Stimulated activated CD4-positive, alpha-beta T cell treated with anti-CD3 and anti-CD28 coated beads, Interleukin-1b, Interleukin-23, amount 100 ng/mL, for 1 hour (primary cell): ENCODE measurements around the gene ALX4.

Experiments
- DNase-seq, 2 donors: peaks; one replicate each; pipeline ENCODE4 v3.0.0-alpha.2; 2020; ENCODE audit warnings: low read depth in 2 of 2

ALX4 gene

GRCh38 chr11:44244639-44245310 lies 65.2 kb downstream of the ALX4 start:
- DNase-seq: no peak

- DNase-seq: no peak
Measured at GRCh38 chr11:44243595-44244343, 66.2 kb downstream of the ALX4 start.

GRCh38 chr11:44243086-44243485 lies 66.9 kb downstream of the ALX4 start:
- DNase-seq: no peak

GRCh38 chr11:44241851-44242250 lies 68.1 kb downstream of the ALX4 start:
- DNase-seq: no peak

- DNase-seq: no peak
Measured at GRCh38 chr11:44237156-44237555, 72.8 kb downstream of the ALX4 start.

GRCh38 chr11:44236296-44236695 lies 73.6 kb downstream of the ALX4 start:
- no peak for DNase-seq

GRCh38 chr11:44235765-44236201 lies 74.2 kb downstream of the ALX4 start:
- no peak for DNase-seq

GRCh38 chr11:44229624-44230023 lies 80.3 kb downstream of the ALX4 start:
- no peak for DNase-seq

- DNase-seq: no peak
Measured at GRCh38 chr11:44229098-44229497, 80.8 kb downstream of the ALX4 start.

GRCh38 chr11:44228379-44228778 lies 81.6 kb downstream of the ALX4 start:
- DNase-seq: no peak

- no peak for DNase-seq
Measured at GRCh38 chr11:44226945-44227344, 83.0 kb downstream of the ALX4 start.

- no peak for DNase-seq
Measured at GRCh38 chr11:44226490-44226889, 83.4 kb downstream of the ALX4 start.

- DNase-seq: no peak
Measured at GRCh38 chr11:44224867-44225501, 85.0 kb downstream of the ALX4 start.

GRCh38 chr11:44223238-44223637 lies 86.7 kb downstream of the ALX4 start:
- DNase-seq: no peak

- DNase-seq: no peak
Measured at GRCh38 chr11:44221992-44222391, 87.9 kb downstream of the ALX4 start.

GRCh38 chr11:44221456-44221855 lies 88.5 kb downstream of the ALX4 start:
- no peak for DNase-seq

GRCh38 chr11:44219830-44220796 lies 89.8 kb downstream of the ALX4 start:
- no peak for DNase-seq

- DNase-seq: no peak
Measured at GRCh38 chr11:44217432-44217831, 92.5 kb downstream of the ALX4 start.

- no peak for DNase-seq
Measured at GRCh38 chr11:44213148-44213547, 96.8 kb downstream of the ALX4 start.

- no peak for DNase-seq
Measured at GRCh38 chr11:44212128-44212527, 97.8 kb downstream of the ALX4 start.
